Epithelial cell of proximal tubule (primary cell): ENCODE results near the gene DHRS4L2. TPM values are rescaled to one million over a fixed set of nuclear protein-coding genes. Genes with fewer than 3 reads are reported as not detected.
"Not testable (repeated sequence)": the region's sequence is repeated elsewhere in the genome, so short reads cannot be mapped to it uniquely, and the experiment has no call there.

Experiments
- DNase-seq: peaks from one replicate; pipeline ENCODE4 v3.0.0-alpha.2; 2011; ENCODE audit warnings: low read depth
- H3K4me3 ChIP-seq: 2 replicates; pipeline ENCODE4 v1.5.1; 2011; ENCODE audit warnings: low read depth, mild to moderate bottlenecking, low read length
- total RNA-seq: library from RNA; depleted of rRNA; stranded (reverse); fragments of >200 nt; gene quantifications from 2 replicates; pipeline ENCODE4 v1.2.3, GENCODE V29; 2015
- TF ChIP-seq, protein P1 (sequence below): conservative IDR thresholded peaks from 2 replicates; pipeline ENCODE4 v1.5.1; 2012; ENCODE audit warnings: low read depth, mild to moderate bottlenecking, low read length

Gene DHRS4L2
- total RNA-seq, 1 donor from 2014 or later: 14.8 TPM

- TF ChIP-seq, protein P1, sequence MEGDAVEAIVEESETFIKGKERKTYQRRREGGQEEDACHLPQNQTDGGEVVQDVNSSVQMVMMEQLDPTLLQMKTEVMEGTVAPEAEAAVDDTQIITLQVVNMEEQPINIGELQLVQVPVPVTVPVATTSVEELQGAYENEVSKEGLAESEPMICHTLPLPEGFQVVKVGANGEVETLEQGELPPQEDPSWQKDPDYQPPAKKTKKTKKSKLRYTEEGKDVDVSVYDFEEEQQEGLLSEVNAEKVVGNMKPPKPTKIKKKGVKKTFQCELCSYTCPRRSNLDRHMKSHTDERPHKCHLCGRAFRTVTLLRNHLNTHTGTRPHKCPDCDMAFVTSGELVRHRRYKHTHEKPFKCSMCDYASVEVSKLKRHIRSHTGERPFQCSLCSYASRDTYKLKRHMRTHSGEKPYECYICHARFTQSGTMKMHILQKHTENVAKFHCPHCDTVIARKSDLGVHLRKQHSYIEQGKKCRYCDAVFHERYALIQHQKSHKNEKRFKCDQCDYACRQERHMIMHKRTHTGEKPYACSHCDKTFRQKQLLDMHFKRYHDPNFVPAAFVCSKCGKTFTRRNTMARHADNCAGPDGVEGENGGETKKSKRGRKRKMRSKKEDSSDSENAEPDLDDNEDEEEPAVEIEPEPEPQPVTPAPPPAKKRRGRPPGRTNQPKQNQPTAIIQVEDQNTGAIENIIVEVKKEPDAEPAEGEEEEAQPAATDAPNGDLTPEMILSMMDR: peak; percentile 35
- H3K4me3 ChIP-seq, DNase-seq: not testable (repeated sequence)
These were observed 11.5 kb upstream of the DHRS4L2 start for GRCh38 chr14:23977208-23977607.

- H3K4me3 ChIP-seq, DNase-seq: not testable (repeated sequence)
These were observed 6.5 kb upstream of the DHRS4L2 start for GRCh38 chr14:23981951-23982813.

GRCh38 chr14:23984891-23985602, 3.7 kb upstream of the DHRS4L2 start:
- TF ChIP-seq, protein P1: no peak
- no peak overlapping the region for H3K4me3 ChIP-seq
- no peak for DNase-seq

- H3K4me3 ChIP-seq: peak overlapping the region; percentile 54
- DNase-seq: not testable (repeated sequence)
These were observed 514 bp upstream of the DHRS4L2 start for GRCh38 chr14:23988223-23988606.

DNA sequence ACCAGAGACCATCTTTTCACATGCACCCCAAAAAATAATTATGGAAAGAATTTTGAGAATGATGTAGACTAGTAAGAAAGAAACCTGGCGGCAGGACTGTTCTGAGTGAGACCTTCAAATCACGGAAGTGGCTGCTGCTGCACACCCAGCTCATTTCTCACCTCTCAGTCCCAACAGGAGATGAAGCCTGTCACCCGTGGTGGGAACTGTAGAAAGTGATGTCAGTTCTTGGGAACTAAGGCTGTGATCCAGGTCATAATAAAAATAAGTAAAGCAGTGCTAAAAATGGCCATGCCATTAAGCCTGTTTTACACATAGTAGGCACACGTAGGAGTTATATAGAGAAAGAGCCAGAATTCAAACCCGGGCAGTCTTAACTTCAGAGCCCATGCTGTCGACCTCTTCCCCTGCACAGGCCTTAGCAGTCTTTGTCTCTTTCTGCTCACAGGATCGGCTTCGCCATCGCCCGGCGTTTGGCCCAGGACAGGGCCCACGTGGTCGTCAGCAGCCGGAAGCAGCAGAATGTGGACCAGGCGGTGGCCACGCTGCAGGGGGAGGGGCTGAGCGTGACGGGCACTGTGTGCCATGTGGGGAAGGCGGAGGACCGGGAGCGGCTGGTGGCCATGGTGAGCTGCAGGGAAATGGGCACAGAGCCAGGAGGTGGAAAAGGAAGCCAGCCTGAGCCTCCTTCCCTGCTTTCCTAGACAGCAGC, 1.2 kb downstream of the DHRS4L2 start:
- not testable (repeated sequence) for DNase-seq, H3K4me3 ChIP-seq

GRCh38 chr14:23990961-23991360, 2.2 kb downstream of the DHRS4L2 start:
- DNase-seq, H3K4me3 ChIP-seq: not testable (repeated sequence)

- H3K4me3 ChIP-seq, DNase-seq: not testable (repeated sequence)
These were observed 4.3 kb downstream of the DHRS4L2 start for GRCh38 chr14:23993042-23993441.

DNA sequence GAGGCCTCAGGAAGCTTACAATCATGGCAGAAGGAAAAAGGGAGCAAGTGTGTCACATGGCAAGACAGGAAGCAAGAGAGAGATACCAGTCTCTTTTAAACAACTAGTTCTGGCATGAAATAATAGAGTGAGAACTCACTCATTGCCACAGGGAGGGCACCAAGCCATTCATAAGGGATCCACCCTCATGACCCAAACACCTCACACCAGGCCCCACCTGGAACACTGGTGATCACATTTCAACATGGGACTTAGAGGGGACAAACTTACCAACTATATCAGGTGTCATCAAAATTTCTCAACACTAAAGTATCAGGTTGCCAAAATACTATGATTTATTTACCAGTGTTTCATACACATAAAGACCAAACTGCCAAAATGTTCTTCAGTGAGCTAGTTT, 7.3 kb downstream of the DHRS4L2 start:
- not testable (repeated sequence) for H3K4me3 ChIP-seq, DNase-seq

DNA sequence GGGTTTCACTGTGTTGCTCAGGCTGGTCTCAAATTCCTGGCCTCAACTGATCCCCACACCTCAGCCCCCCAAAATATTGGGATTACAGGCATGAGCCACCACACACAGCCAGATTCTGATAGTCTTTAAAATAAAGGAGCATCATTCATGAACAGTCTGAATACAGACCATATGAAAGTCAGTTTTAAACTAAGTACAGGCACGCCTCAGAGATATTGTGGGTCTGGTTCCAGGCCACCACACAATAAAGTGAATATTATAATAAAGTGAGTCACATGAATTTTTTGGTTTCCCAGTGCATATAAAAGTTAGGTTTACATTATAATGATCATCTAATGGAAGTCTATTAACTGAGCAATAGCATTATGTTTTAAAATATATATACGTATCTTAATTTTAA, 8.1 kb downstream of the DHRS4L2 start:
- not testable (repeated sequence) for H3K4me3 ChIP-seq, DNase-seq

DNA sequence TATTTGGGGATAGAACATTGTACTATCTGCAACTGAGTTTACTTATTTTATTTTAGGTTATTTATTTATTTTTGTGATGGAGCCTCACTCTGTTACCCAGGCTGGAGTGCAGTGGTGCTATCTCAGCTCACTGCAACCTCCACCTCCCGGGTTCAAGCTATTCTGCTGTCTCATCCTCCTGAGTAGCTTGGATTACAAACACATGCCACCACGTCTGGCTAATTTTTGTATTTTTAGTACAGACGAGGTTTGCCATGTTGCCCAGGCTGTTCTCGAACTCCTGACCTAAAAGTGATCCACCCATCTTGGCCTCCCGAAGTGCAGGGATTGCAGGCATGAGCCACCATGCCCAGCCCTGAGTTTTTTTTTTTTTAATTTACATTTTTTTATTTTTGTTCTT, 10.9 kb downstream of the DHRS4L2 start:
- not testable (repeated sequence) for H3K4me3 ChIP-seq, DNase-seq

GRCh38 chr14:24001078-24001477, 12.3 kb downstream of the DHRS4L2 start:
- not testable (repeated sequence) for DNase-seq, H3K4me3 ChIP-seq

DNA sequence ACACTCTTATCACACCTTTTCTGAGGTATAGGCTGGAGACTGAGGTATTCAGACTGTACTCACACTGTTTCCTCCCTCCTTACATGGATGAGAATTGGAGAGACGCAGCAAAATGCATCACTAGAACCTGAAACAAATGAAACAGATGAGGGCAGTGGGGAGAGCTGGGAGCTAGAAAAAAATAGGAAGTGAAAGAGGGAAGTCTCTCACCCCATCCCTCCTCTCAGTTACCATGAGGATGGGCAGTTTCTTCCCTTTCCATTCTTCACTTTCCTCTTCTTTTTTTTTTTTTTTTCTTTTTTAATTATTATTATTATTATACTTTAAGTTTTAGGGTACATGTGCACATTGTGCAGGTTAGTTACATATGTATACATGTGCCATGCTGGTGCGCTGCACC, 12.9 kb downstream of the DHRS4L2 start:
- not testable (repeated sequence) for H3K4me3 ChIP-seq, DNase-seq

GRCh38 chr14:24006471-24006816, 17.7 kb downstream of the DHRS4L2 start:
- DNase-seq: not testable (repeated sequence)
- peak overlapping the region; percentile 48 for H3K4me3 ChIP-seq

DNA sequence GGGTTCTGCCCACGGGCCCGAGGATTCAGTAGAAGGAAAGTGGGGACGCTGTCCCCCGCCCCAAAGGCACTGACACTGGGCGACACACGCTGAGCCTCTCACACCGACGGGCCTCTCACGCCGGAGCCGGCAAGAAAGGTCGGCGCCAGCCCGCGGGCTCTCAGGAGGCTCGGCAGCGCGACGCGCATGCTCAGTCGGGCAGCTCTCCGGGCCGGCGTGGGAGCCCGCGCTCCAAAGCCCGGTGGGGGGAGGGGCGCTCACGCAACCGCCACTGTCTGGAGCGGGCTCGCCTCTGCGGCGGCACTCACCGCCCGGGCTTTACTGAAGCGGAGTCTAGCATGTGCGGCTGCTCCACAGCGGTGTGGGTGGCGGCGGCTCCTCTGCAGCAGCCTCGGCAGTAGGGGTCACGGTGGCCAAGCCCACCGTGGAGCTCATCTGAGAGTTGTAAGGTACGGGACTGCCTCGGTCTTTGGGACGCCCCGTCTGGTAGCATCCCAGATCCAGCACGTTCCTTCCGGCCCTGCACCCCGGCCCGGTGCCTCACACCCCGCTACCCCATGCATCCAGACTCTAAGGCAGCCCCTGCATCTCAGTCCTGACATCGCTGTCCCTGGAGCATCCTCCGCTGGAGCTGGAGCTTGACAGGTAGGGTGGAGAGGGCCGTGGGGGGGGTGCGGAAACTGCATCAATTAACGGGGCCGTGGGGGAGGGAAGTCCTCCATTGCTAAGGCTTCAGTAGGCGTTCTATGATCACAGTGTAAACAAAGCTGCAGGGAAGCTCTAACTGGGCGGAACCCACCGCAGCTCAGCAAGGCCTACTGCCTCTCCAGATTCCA, 18.3 kb downstream of the DHRS4L2 start:
- DNase-seq: not testable (repeated sequence)
- H3K4me3 ChIP-seq: peak overlapping the region; percentile 48
